GM10266 (cell line): ENCODE data around the gene TAF1B.
A peak's percentile ranks its signal among the peaks of the same experiment; 100 is the strongest.
"Not testable (repeated sequence)": the region's sequence is repeated elsewhere in the genome, so short reads cannot be mapped to it uniquely, and the experiment has no call there.

Source experiments
- DNase-seq: peaks from one replicate; pipeline ENCODE4 v3.0.0; 2012; ENCODE audit errors: extremely low spot score
- TF ChIP-seq, protein P1 (sequence below): IDR thresholded peaks from 2 replicates; pipeline ENCODE4 v1.5.1; 2012; ENCODE audit warnings: mild to moderate bottlenecking, low read depth; ENCODE audit not compliant: control insufficient read depth, insufficient read depth; ENCODE audit errors: missing control alignments

The TAF1B gene

GRCh38 chr2:9908639-9909038 is 65.4 kb downstream of the TAF1B start:
- TF ChIP-seq, protein P1, sequence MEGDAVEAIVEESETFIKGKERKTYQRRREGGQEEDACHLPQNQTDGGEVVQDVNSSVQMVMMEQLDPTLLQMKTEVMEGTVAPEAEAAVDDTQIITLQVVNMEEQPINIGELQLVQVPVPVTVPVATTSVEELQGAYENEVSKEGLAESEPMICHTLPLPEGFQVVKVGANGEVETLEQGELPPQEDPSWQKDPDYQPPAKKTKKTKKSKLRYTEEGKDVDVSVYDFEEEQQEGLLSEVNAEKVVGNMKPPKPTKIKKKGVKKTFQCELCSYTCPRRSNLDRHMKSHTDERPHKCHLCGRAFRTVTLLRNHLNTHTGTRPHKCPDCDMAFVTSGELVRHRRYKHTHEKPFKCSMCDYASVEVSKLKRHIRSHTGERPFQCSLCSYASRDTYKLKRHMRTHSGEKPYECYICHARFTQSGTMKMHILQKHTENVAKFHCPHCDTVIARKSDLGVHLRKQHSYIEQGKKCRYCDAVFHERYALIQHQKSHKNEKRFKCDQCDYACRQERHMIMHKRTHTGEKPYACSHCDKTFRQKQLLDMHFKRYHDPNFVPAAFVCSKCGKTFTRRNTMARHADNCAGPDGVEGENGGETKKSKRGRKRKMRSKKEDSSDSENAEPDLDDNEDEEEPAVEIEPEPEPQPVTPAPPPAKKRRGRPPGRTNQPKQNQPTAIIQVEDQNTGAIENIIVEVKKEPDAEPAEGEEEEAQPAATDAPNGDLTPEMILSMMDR: no peak
- no peak for DNase-seq

GRCh38 chr2:9909106-9909505 is 65.8 kb downstream of the TAF1B start:
- no peak for DNase-seq
- TF ChIP-seq, protein P1: no peak

DNA sequence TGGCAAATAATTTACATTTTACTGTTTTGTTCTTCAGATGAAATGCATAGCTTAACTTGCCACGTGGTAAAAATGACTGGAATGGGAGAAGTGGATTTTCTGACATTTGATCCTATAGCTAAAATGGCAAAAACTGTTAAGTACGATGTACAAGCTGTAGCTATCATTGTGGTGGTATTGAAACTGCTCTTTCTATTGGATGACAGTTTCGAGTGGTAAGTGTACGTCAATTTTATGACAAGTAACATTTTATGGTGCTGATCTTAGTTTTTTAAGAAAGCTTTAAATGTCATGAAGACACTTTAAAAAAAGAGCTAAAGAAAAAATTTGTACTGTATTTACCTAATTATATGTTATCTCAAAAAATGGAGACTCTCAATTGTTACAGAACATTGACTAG is 67.4 kb downstream of the TAF1B start:
- TF ChIP-seq, protein P1: no peak
- no peak for DNase-seq

GRCh38 chr2:9912468-9912867 is 69.2 kb downstream of the TAF1B start:
- TF ChIP-seq, protein P1: no peak
- no peak for DNase-seq

DNA sequence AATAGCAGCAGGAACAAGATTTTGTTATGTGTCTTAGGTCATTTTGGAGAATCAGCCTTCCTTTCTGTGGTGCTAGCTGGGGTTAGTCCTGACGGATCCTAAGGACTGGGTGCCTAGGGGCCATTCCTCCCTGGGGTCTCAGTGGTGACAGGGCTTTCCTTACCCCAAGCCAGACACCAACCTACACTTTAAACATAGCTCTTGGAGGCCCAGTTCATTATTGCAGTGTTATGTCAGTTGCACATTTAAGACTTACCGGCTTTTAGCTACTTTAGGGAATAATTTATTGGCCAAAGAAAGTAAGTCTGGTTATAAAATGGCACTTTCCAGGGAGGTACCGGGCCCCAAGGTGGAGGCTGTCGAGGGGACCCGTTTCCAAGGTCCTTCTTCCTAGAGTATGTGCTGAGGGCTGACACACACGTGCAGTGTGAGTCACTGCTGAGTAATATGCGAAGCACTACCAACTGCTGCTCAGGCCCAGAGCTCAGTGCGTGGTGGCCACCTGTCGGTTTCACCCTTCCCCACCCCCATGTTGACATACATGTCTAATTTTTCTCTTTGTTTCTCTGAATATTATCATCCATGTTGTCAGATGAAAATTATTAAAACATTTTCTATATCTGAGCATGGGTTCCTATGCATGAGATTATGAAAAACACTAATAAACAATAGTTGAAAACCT is 71.3 kb downstream of the TAF1B start:
- TF ChIP-seq, protein P1: peak; percentile 52
- DNase-seq: peak; percentile 66

- DNase-seq: no peak
- TF ChIP-seq, protein P1: no peak
These were observed 75.0 kb downstream of the TAF1B start for GRCh38 chr2:9918275-9918674.

- TF ChIP-seq, protein P1: no peak
- DNase-seq: no peak
These were observed 76.2 kb downstream of the TAF1B start for GRCh38 chr2:9919512-9919911.

DNA sequence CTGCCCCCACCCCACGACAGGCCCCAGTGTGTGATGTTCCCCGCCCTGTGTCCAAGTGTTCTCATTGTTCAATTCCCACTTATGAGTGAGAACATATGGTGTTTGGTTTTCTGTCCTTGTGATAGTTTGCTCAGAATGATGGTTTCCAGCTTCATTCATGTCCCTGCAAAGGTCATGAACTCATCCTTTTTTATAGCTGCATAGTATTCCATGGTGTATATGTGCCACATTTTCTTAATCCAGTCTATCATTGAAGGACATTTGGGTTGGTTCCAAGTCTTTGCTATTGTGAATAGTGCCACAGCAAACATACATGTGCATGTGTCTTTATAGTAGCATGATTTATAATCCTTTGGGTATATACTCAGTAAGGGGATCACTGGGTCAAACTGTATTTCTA is 83.7 kb downstream of the TAF1B start:
- not testable (repeated sequence) for DNase-seq
